WI38 (cell line): ENCODE measurements around the gene EPHA3.
"Not testable (repeated sequence)": the region's sequence is repeated elsewhere in the genome, so short reads cannot be mapped to it uniquely, and the experiment has no call there.

Source experiments
- H3K4me3 ChIP-seq: 2 replicates; pipeline ENCODE4 v1.5.1; 2011; ENCODE audit warnings: low read depth, mild to moderate bottlenecking, control low read depth, low read length
- TF ChIP-seq, protein P1 (sequence below): IDR thresholded peaks from 2 replicates; pipeline ENCODE4 v1.5.1; 2012; ENCODE audit warnings: low read depth, mild to moderate bottlenecking, control low read depth, low read length

Gene EPHA3

DNA sequence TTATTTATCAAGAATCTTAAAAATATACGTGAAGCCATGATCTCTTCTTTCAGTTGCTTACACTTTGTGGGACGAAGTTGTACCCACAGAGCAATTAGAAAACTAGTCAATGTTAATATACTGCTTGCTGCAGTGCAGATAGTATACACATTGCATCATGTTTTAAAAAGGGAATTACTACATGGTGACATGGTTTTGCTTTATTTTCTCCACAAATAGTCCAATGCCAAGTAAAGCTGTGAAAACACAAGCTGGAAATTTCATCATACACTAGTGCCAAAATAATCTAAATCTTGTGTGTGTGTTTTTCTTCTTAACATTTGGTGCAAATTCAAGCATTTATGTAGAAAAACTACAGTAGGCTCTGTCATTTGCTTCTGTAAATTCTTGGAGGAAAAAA lies 233.0 kb downstream of the EPHA3 start:
- TF ChIP-seq, protein P1, sequence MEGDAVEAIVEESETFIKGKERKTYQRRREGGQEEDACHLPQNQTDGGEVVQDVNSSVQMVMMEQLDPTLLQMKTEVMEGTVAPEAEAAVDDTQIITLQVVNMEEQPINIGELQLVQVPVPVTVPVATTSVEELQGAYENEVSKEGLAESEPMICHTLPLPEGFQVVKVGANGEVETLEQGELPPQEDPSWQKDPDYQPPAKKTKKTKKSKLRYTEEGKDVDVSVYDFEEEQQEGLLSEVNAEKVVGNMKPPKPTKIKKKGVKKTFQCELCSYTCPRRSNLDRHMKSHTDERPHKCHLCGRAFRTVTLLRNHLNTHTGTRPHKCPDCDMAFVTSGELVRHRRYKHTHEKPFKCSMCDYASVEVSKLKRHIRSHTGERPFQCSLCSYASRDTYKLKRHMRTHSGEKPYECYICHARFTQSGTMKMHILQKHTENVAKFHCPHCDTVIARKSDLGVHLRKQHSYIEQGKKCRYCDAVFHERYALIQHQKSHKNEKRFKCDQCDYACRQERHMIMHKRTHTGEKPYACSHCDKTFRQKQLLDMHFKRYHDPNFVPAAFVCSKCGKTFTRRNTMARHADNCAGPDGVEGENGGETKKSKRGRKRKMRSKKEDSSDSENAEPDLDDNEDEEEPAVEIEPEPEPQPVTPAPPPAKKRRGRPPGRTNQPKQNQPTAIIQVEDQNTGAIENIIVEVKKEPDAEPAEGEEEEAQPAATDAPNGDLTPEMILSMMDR, result no peak
- no peak overlapping the region for H3K4me3 ChIP-seq

- no peak overlapping the region for H3K4me3 ChIP-seq
Observed at GRCh38 chr3:89344076-89344475, 236.7 kb downstream of the EPHA3 start.

DNA sequence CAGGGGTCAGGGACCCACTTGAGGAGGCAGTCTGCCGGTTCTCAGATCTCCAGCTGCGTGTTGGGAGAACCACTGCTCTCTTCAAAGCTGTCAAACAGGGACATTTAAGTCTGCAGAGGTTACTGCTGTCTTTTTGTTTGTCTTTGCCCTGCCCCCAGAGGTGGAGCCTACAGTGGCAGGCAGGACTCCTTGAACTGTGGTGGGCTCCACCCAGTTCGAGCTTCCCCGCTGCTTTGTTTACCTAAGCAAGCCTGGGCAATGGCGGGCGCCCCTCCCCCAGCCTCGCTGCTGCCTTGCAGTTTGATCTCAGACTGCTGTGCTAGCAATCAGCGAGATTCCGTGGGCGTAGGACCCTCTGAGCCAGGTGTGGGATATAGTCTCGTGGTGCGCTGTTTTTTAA lies 243.5 kb downstream of the EPHA3 start:
- H3K4me3 ChIP-seq, result not testable (repeated sequence)

More at GRCh38 chr3:89344076-89344475, 236.7 kb downstream of the EPHA3 start:
- TF ChIP-seq, protein P1, result no peak

- no peak overlapping the region for H3K4me3 ChIP-seq
- TF ChIP-seq, protein P1, result no peak
Observed at GRCh38 chr3:89353465-89353864, 246.0 kb downstream of the EPHA3 start.

GRCh38 chr3:89358281-89358680 lies 250.9 kb downstream of the EPHA3 start:
- H3K4me3 ChIP-seq, result no peak overlapping the region

GRCh38 chr3:89360156-89360555 lies 252.7 kb downstream of the EPHA3 start:
- H3K4me3 ChIP-seq, result no peak overlapping the region
- TF ChIP-seq, protein P1, result no peak

More at GRCh38 chr3:89358281-89358680, 250.9 kb downstream of the EPHA3 start:
- TF ChIP-seq, protein P1, result no peak

DNA sequence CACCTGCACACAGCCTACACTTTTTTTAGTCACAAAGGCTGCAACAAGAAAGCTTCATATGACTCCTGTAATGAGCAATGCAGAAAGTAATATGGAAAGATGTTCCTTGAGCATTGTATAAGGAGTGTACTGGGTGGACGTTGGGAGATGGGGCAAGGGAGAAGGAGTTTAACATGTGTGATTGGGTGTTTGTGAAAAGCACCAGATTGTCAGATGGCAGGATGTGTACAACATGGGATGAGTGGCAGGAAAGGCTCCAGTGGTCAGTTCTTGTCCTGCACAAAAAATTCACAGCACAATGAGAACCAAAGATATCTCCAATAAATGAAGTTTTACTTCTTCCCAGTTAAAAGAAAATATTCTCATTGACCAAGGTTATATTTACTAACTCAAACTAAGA lies 255.1 kb downstream of the EPHA3 start:
- H3K4me3 ChIP-seq, result no peak overlapping the region
- TF ChIP-seq, protein P1, result no peak

- no peak overlapping the region for H3K4me3 ChIP-seq
- TF ChIP-seq, protein P1, result no peak
Observed at GRCh38 chr3:89363171-89363570, 255.8 kb downstream of the EPHA3 start.
